Heart left ventricle (tissue), 16 donors: Measurements from ENCODE around the gene DSG2. TPM values are rescaled to one million over a fixed set of nuclear protein-coding genes. Genes with fewer than 3 reads are reported as not detected.

Source experiments
- ATAC-seq, 4 donors: fragments of 200-7000 bp; cut with Tn5 transposase; one replicate each; pipeline ENCODE4 v1.9.1; 2020 to 2022; ENCODE audit warnings: moderate library complexity in 4 of 4, mild to moderate bottlenecking in 3 of 4, moderate number of reproducible peaks in 1 of 4
- DNase-seq, 5 donors: peaks; one replicate each; pipeline ENCODE4 v3.0.0-alpha.2; 2020
- H3K27ac ChIP-seq, 12 donors: fragments of 200-600 bp; sonication (generic) in 4 of 12; one replicate each; pipeline versions ENCODE4 v1.5.0 to v1.8.0; 2016 to 2022; ENCODE audit warnings: mild to moderate bottlenecking in 2 of 12
- H3K27me3 ChIP-seq, 9 donors: fragments of 200-600 bp; sonication (generic) in 2 of 9; one replicate each; pipeline versions ENCODE4 v1.5.1 to v1.8.0; 2016 to 2022; ENCODE audit warnings: mild to moderate bottlenecking in 3 of 9
- H3K36me3 ChIP-seq, 9 donors: fragments of 200-600 bp; sonication (generic) in 2 of 9; one replicate each; pipeline versions ENCODE4 v1.5.0 to v1.8.0; 2018 to 2022; ENCODE audit warnings: mild to moderate bottlenecking in 2 of 9
- H3K4me1 ChIP-seq, 12 donors: fragments of 200-600 bp; sonication (generic) in 4 of 12; one replicate each; pipeline versions ENCODE4 v1.5.0 to v1.8.0; 2016 to 2022; ENCODE audit warnings: mild to moderate bottlenecking in 3 of 12
- H3K4me3 ChIP-seq, 12 donors: fragments of 200-600 bp; sonication (generic) in 4 of 12; one replicate each; pipeline versions ENCODE4 v1.5.0 to v1.8.0; 2017 to 2022; ENCODE audit warnings: mild to moderate bottlenecking in 9 of 12, moderate library complexity in 4 of 12
- H3K9me3 ChIP-seq, 12 donors: fragments of 200-600 bp; sonication (generic) in 4 of 12; one replicate each; pipeline versions ENCODE4 v1.5.0 to v1.8.0; 2016 to 2022; ENCODE audit warnings: mild to moderate bottlenecking in 1 of 12
- POLR2A ChIP-seq, 2 donors: fragments of 450-650 bp; IDR thresholded peaks; one replicate each; pipeline ENCODE4 v1.6.1; 2017; ENCODE audit warnings: antibody characterized with exemption in 2 of 2, mild to moderate bottlenecking in 2 of 2, moderate library complexity in 2 of 2
- WGBS, 4 donors: extraction: QIAGEN DNeasy Blood & Tissue Kit in 2 of 4; methylation state at CpG; one replicate each; pipeline versions ENCODE4 v1.1.5 to v1.1.7; 2013 to 2018; 5-methylcytosine and 5-hydroxymethylcytosine counted together
- intact Hi-C, 10 donors: fragments of 100-400 bp; cut with DNase I; formaldehyde crosslinking; loops; one replicate each; pipeline versions ENCODE4 v1.11.1 to v1.14.2; 2022
- polyA plus RNA-seq, 2 donors: library from polyadenylated mRNA; stranded (reverse); fragments of 200-250 nt; gene quantifications; one replicate each; pipeline ENCODE4 v1.2.3, GENCODE V29; 2013
- total RNA-seq, 9 donors: library from RNA; depleted of rRNA in 2 of 9; stranded (reverse); fragments of >200 nt in 2 of 9; fragmentation: NEBNext Ultra II Directional in 3 of 9; extraction: Animal tissue kit (Norgen Biotek cat#: 25700) in 3 of 9; gene quantifications; one replicate each; pipeline versions ENCODE4 v1.1.0 to v1.2.4, GENCODE V29; 2016 to 2023
- TF ChIP-seq, protein P1 (sequence below), 12 donors: fragments of 200-600 bp; sonication (generic) in 4 of 12; IDR thresholded peaks; one replicate each; pipeline versions ENCODE4 v1.5.0 to v1.8.0; 2018 to 2022; ENCODE audit warnings: antibody characterized with exemption in 12 of 12, mild to moderate bottlenecking in 5 of 12
- donor health status: ischemic (EF 13 %, LVEDD 7.1; RV severe dilation, severe dysfunction).
- donor health status: healthy with polysubstance abuse.
- donor health status: DM: no; HTN: yes; CAD: no.
- donor health status: DM: no; HTN: no; CAD: no.
- donor health status: ischemic (EF 25% LVEDD 6.9; RV normal size, moderate dysfunction).
- donor health status: ischemic (EF 25% LVEDD 5.7; RV mildly dilated, moderate dysfunction).
- donor health status: healthy.
- donor health status: DM: yes; HTN: yes; CAD: no.
- donor health status: ischemic (EF 35%, LVEDD 5.7; RV mildly dilated, moderate dysfunction).
- donor health status: nonischemic (EF 11% LVEDD 7.7; RV severe dilation, severe dysfunction).
- donor health status: DM: yes; HTN: yes; CAD: no.
- donor health status: PGD.
- donor health status: ischemic (EF 29% LVEDD 5.4; RV normal size, mild dysfunction).
- donor health status: nonischemic (EF 23%, LVEDD 6.1; RV moderate dilation, normal function).

Gene DSG2
- total and polyA plus RNA-seq, 11 donors: 10.1 to 54.4 (median 41.0) TPM

DNA sequence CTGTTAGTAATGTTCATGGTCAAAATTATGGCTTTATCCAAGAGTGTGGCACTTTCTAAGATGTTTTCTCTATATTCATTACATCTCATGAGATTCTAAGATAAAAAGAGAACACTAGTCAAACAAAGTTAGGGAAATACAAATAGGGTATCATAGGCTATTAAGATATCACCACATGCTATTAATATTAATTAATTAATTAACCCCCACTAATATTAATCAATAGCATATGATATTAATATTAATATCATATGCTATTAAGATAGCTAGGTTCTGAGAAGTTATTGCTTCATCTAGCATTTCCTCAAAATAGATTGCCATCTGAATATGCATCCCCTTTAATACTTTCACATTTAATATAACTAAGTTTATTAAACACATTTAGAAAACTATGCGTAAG is 28.3 kb upstream of the DSG2 start:
- H3K9me3 ChIP-seq: no peaks in the 10 kb centered on the region
- no peak for DNase-seq
- intact Hi-C loops: loop anchor here in 1 of 10 donors (10.0 kb wide), 1 partner anchor 55 kb away; no protein-coding TSS in a partner anchor
- no peak overlapping the region for H3K4me3 ChIP-seq
- H3K4me1 ChIP-seq: no peaks in the 10 kb centered on the region
- H3K36me3 ChIP-seq: no peaks in the 10 kb centered on the region
- no peaks in the 10 kb centered on the region for H3K27me3 ChIP-seq
- 95 to 100% (median 97%) methylated on average over 1 of the region's 1 CpG for WGBS, 4 donors
- ATAC-seq: no peak
- TF ChIP-seq, protein P1, sequence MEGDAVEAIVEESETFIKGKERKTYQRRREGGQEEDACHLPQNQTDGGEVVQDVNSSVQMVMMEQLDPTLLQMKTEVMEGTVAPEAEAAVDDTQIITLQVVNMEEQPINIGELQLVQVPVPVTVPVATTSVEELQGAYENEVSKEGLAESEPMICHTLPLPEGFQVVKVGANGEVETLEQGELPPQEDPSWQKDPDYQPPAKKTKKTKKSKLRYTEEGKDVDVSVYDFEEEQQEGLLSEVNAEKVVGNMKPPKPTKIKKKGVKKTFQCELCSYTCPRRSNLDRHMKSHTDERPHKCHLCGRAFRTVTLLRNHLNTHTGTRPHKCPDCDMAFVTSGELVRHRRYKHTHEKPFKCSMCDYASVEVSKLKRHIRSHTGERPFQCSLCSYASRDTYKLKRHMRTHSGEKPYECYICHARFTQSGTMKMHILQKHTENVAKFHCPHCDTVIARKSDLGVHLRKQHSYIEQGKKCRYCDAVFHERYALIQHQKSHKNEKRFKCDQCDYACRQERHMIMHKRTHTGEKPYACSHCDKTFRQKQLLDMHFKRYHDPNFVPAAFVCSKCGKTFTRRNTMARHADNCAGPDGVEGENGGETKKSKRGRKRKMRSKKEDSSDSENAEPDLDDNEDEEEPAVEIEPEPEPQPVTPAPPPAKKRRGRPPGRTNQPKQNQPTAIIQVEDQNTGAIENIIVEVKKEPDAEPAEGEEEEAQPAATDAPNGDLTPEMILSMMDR (IDR thresholded peaks at IDR 0.05): no peak
- no peak overlapping the region for H3K27ac ChIP-seq

DNA sequence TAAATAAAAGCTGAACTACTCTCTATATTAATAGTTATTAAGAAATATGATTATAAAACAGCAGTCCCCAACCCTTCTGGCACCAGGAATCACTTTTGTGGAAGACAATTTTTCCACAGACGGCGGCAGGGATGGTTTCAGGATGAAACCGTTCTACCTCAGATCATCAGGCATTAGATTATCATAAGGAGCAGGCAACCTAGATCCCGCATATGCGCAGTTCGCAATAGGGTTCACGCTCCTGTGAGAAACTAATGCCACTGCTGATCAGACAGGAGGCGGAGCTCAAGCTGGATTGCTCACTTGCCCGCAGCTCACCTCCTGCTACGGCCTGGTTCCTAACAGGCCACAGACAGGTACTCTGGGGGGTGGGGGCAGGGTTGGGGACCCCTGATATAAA is 19.3 kb upstream of the DSG2 start:
- 96 to 97% (median 97%) methylated on average over 10 of the region's 10 CpGs for WGBS, 4 donors

DNA sequence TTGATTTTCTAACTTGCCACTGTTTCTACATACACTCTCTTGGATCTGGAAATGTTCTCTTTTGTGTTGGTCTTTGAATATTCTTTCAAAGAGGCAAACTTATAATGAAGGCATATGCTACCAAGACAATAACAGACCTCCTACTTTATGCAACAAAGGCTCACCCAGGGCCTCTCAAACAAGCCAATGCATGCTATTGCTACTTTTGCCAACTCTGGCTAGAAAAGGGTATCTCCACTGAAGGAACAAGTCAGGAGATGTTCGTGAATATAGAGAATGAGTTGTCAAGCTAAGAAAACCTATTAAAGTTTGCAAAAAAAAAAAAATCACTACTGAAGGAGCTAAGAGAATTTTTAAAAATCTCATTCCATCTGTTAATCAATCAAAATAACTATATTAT is 15.9 kb upstream of the DSG2 start:
- H3K27ac ChIP-seq: no peak overlapping the region

More for the DNA sequence above, 19.3 kb upstream of the DSG2 start:
- DNase-seq: no peak
- H3K36me3 ChIP-seq: no peaks in the 10 kb centered on the region
- no peaks in the 10 kb centered on the region for H3K27me3 ChIP-seq
- no peak for ATAC-seq
- H3K4me3 ChIP-seq: no peak overlapping the region
- intact Hi-C loops: loop anchor here in 1 of 10 donors (10.0 kb wide), 1 partner anchor 64 kb away; no protein-coding TSS in a partner anchor
- no peaks in the 10 kb centered on the region for H3K4me1 ChIP-seq
- H3K27ac ChIP-seq: no peak overlapping the region
- H3K9me3 ChIP-seq: no peaks in the 10 kb centered on the region
- TF ChIP-seq, protein P1 (IDR thresholded peaks at IDR 0.05): no peak
- TF ChIP-seq POLR2A (IDR thresholded peaks at IDR 0.05): no peak

DNA sequence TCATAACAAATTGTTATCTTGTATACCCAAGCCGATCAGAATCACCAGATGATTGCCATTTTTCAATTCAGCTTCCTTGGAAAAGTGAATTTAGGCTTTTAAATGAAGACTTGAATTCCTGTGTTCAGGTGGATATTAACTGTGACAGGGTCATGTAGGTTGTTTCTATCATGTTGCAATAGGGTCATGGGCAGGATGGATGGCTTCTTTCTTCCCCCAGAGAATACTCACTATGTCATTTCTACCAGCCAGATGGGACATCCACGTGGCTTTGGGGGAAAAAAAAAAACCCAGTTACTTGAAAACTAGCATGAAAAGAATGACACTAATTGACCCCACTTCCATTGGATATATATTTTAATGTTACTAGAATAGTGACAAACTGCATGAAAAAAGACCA is 14.6 kb upstream of the DSG2 start:
- no peak for TF ChIP-seq POLR2A (IDR thresholded peaks at IDR 0.05)
- TF ChIP-seq, protein P1 (IDR thresholded peaks at IDR 0.05): no peak
- Histone ChIP-seq H3K36me3 (no peaks in the 10 kb centered on the region), H3K9me3 (no peaks in the 10 kb centered on the region), H3K4me1 (no peaks in the 10 kb centered on the region), H3K4me3 (no peak overlapping the region), H3K27me3 (no peaks in the 10 kb centered on the region), H3K27ac (no peak overlapping the region)
- intact Hi-C loops: loop anchor here in 1 of 10 donors (10.0 kb wide), 1 partner anchor 49 kb away; no protein-coding TSS in a partner anchor
- DNase-seq: no peak
- ATAC-seq: no peak
- WGBS, 4 donors: 75 to 83% (median 80%) methylated on average over 2 of the region's 2 CpGs

More for the DNA sequence above, 15.9 kb upstream of the DSG2 start:
- intact Hi-C loops: loop anchor here in 1 of 10 donors (10.0 kb wide), 1 partner anchor 47 kb away; no protein-coding TSS in a partner anchor
- WGBS, 4 donors: 90 to 95% (median 92%) methylated on average over 1 of the region's 1 CpG
- no peaks in the 10 kb centered on the region for H3K36me3 ChIP-seq
- H3K4me3 ChIP-seq: no peak overlapping the region
- no peak for DNase-seq
- no peak for TF ChIP-seq POLR2A (IDR thresholded peaks at IDR 0.05)
- TF ChIP-seq, protein P1 (IDR thresholded peaks at IDR 0.05): no peak
- no peaks in the 10 kb centered on the region for H3K27me3 ChIP-seq
- no peaks in the 10 kb centered on the region for H3K9me3 ChIP-seq
- no peak for ATAC-seq
- H3K4me1 ChIP-seq: no peaks in the 10 kb centered on the region
